ENCODE results near the gene PKNOX1. TPM values are rescaled to one million over a fixed set of nuclear protein-coding genes. Genes with fewer than 3 reads are reported as not detected.

The PKNOX1 gene
- total RNA-seq, 1 experiment from 2014 or later, result 16.5 TPM

DNA sequence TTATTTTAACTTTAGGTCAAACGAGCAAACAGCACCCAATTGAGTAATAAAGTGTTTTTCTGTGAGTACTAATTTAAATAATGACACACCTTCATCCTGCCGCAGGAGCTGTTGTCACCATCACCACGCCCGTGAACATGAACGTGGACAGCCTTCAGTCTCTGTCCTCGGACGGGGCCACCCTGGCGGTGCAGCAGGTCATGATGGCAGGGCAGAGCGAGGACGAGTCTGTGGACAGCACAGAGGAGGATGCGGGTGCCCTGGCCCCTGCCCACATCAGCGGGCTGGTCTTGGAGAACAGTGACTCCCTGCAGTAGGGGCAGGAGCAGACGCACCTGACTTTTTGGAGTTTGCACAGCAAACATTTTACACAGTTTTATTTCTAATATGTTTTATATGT is 55.4 kb downstream of the PKNOX1 start:
- no peak for DNase-seq (ENCODE audit: low read depth, low spot score)
- BruUV-seq (replicated peaks), result no TSS peak
- in situ Hi-C loops (cut with HindIII; ENCODE audit: low pct_unique_long_range_greater_than_20kb, low sequenced_read_pairs), result no loop called here
- ChIA-PET POLR2A (interaction anchor here (0.6 kb wide), 1 partner anchor 414 kb away, joined by 3 read pairs; no protein-coding TSS in a partner anchor), CTCF (interaction anchor here (0.7 kb wide), 1 partner anchor 103 kb away, joined by 5 read pairs; no protein-coding TSS in a partner anchor)
- no peak for ATAC-seq
- Histone ChIP-seq H3K27ac (ENCODE audit: low read length) (no peak overlapping the region), H3K27me3 (ENCODE audit: control insufficient read depth, insufficient read depth, low read length) (no peaks in the 10 kb centered on the region), H3K36me3 (ENCODE audit: control insufficient read depth, insufficient read depth, low read length) (peaks cover 2% of the 10 kb centered on the region; the same call in 1 of the 2 replicates), H3K4me1 (ENCODE audit: control insufficient read depth, insufficient read depth, low read length) (0 out of 2 replicates have a peak, but pooled peaks cover 5% of the 10 kb centered on the region), H3K4me3 (ENCODE audit: low read depth in 2 of 2, low read length in 2 of 2) (no peak overlapping the region), H3K9me3 (ENCODE audit: control insufficient read depth, insufficient read depth, low read depth, low read length) (no peaks in the 10 kb centered on the region)
- TF ChIP-seq, protein P1, sequence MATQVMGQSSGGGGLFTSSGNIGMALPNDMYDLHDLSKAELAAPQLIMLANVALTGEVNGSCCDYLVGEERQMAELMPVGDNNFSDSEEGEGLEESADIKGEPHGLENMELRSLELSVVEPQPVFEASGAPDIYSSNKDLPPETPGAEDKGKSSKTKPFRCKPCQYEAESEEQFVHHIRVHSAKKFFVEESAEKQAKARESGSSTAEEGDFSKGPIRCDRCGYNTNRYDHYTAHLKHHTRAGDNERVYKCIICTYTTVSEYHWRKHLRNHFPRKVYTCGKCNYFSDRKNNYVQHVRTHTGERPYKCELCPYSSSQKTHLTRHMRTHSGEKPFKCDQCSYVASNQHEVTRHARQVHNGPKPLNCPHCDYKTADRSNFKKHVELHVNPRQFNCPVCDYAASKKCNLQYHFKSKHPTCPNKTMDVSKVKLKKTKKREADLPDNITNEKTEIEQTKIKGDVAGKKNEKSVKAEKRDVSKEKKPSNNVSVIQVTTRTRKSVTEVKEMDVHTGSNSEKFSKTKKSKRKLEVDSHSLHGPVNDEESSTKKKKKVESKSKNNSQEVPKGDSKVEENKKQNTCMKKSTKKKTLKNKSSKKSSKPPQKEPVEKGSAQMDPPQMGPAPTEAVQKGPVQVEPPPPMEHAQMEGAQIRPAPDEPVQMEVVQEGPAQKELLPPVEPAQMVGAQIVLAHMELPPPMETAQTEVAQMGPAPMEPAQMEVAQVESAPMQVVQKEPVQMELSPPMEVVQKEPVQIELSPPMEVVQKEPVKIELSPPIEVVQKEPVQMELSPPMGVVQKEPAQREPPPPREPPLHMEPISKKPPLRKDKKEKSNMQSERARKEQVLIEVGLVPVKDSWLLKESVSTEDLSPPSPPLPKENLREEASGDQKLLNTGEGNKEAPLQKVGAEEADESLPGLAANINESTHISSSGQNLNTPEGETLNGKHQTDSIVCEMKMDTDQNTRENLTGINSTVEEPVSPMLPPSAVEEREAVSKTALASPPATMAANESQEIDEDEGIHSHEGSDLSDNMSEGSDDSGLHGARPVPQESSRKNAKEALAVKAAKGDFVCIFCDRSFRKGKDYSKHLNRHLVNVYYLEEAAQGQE (IDR thresholded peaks at IDR 0.05; ENCODE audit: insufficient read depth in 1 of 2, low read depth in 2 of 2, low read length in 1 of 2), result no peak
- no peak for TF ChIP-seq SIN3A (IDR thresholded peaks at IDR 0.05; ENCODE audit: borderline replicate concordance, insufficient read depth, low read depth, low read length)
- intact Hi-C loops (cut with micrococcal nuclease; ENCODE audit: unreplicated experiment), result no loop called here

DNA sequence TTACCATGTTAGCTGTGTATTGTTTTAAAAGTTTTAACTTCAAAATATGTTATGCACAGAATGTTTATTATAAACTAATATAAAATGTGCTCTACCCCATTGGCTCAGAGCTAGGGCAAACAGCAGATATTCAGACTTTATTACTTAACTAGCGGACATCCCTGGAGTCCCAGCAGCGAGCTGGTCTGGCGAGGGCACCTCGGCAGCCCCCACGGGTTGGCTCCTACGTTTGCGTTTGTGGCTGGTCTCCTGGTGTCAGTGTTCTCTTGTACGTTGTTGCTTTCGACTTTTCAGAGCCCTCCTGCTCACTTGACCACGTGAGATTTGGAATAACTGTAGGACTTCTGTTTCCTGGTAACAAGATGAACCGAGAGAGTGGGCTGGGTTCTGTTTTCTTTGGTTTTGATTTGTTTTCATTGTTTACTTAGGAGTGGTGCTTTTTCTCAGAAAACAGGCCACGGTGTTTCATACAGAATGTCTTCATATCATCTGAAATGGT is 56.8 kb downstream of the PKNOX1 start:
- H3K36me3 ChIP-seq (ENCODE audit: control insufficient read depth, insufficient read depth, low read length), result peaks cover 2% of the 10 kb centered on the region; the same call in 1 of the 2 replicates
- H3K27me3 ChIP-seq (ENCODE audit: control insufficient read depth, insufficient read depth, low read length), result no peaks in the 10 kb centered on the region
- in situ Hi-C loops (cut with HindIII; ENCODE audit: low pct_unique_long_range_greater_than_20kb, low sequenced_read_pairs) (no loop called here), intact Hi-C loops (cut with micrococcal nuclease; ENCODE audit: unreplicated experiment) (no loop called here)
- H3K9me3 ChIP-seq (ENCODE audit: control insufficient read depth, insufficient read depth, low read depth, low read length), result no peaks in the 10 kb centered on the region
- POLR2A ChIA-PET, result no interaction called here
- ATAC-seq (no peak), DNase-seq (ENCODE audit: low read depth, low spot score) (no peak)
- no peaks in the 10 kb centered on the region for H3K4me1 ChIP-seq (ENCODE audit: control insufficient read depth, insufficient read depth, low read length)
- no peak overlapping the region for H3K4me3 ChIP-seq (ENCODE audit: low read depth in 2 of 2, low read length in 2 of 2)
- CTCF ChIA-PET, result interaction anchor here (0.6 kb wide), 1 partner anchor 614 kb away, joined by 3 read pairs; no protein-coding TSS in a partner anchor
- TF ChIP-seq, protein P2, sequence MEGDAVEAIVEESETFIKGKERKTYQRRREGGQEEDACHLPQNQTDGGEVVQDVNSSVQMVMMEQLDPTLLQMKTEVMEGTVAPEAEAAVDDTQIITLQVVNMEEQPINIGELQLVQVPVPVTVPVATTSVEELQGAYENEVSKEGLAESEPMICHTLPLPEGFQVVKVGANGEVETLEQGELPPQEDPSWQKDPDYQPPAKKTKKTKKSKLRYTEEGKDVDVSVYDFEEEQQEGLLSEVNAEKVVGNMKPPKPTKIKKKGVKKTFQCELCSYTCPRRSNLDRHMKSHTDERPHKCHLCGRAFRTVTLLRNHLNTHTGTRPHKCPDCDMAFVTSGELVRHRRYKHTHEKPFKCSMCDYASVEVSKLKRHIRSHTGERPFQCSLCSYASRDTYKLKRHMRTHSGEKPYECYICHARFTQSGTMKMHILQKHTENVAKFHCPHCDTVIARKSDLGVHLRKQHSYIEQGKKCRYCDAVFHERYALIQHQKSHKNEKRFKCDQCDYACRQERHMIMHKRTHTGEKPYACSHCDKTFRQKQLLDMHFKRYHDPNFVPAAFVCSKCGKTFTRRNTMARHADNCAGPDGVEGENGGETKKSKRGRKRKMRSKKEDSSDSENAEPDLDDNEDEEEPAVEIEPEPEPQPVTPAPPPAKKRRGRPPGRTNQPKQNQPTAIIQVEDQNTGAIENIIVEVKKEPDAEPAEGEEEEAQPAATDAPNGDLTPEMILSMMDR (IDR thresholded peaks at IDR 0.05), result no peak
- TF ChIP-seq POLR2AphosphoS5 (IDR thresholded peaks at IDR 0.05; ENCODE audit: low read depth, low read length), result no peak
- TF ChIP-seq TCF7L2 (IDR thresholded peaks at IDR 0.05; ENCODE audit: low read depth, low read length), result no peak
- TF ChIP-seq, protein P1 (IDR thresholded peaks at IDR 0.05; ENCODE audit: insufficient read depth in 1 of 2, low read depth in 2 of 2, low read length in 1 of 2), result no peak
- no peak for TF ChIP-seq SIN3A (IDR thresholded peaks at IDR 0.05; ENCODE audit: borderline replicate concordance, insufficient read depth, low read depth, low read length)
- H3K27ac ChIP-seq (ENCODE audit: low read length), result no peak overlapping the region
- BruUV-seq (replicated peaks), result no TSS peak

All from Panc1 (cell line).